Measurements from ENCODE around the gene C1QTNF2.

C1QTNF2 gene

GRCh38 chr5:160379511-160379910 lies 9.1 kb upstream of the C1QTNF2 start:
- H4K8ac ChIP-seq (ENCODE audit: low read depth, low read length) = no peak overlapping the region
- H3K18ac ChIP-seq (ENCODE audit: low read length) = no peak overlapping the region
- H3K79me1 ChIP-seq (ENCODE audit: low read depth, low read length) = no peaks in the 10 kb centered on the region
- no CpG with 5 or more reads among the region's 4 CpGs for WGBS, 2 donors (ENCODE audit: extremely low coverage in 2 of 2, insufficient read length in 2 of 2, insufficient replicate concordance in 1 of 2)
- no peak for DNase-seq (ENCODE audit: low spot score)
- H3K36me3 ChIP-seq (replicated peaks in 1 of 2; ENCODE audit: control insufficient read depth in 2 of 2, insufficient read depth in 2 of 2, low read length in 2 of 2) = no peaks in the 10 kb centered on the region
- H3K4ac ChIP-seq (ENCODE audit: low read length) = no peak overlapping the region
- no peak overlapping the region for H3K4me3 ChIP-seq (ENCODE audit: low read length in 2 of 2)
- no peaks in the 10 kb centered on the region for H3K27me3 ChIP-seq (ENCODE audit: control insufficient read depth in 3 of 3, insufficient read depth in 3 of 3, low read depth in 1 of 3, low read length in 3 of 3)
- no peaks in the 10 kb centered on the region for H3K9me3 ChIP-seq (replicated peaks in 1 of 2; ENCODE audit: control insufficient read depth in 2 of 2, insufficient read depth in 1 of 2, low read depth in 1 of 2, low read length in 2 of 2)
- no peak overlapping the region for H3K4me2 ChIP-seq (ENCODE audit: insufficient read depth, low read length, poor library complexity, severe bottlenecking)
- H3K9ac ChIP-seq (ENCODE audit: low read depth, low read length, poor library complexity) = no peak overlapping the region
- H3K23ac ChIP-seq (ENCODE audit: low read depth, low read length, poor library complexity) = no peak overlapping the region
- H3K27ac ChIP-seq (replicated peaks; ENCODE audit: low read length) = no peak overlapping the region
- no peak overlapping the region for H2BK5ac ChIP-seq (ENCODE audit: low read length)
- H2AK5ac ChIP-seq (ENCODE audit: low read depth, low read length) = no peak overlapping the region
- H2BK15ac ChIP-seq (ENCODE audit: low read length) = no peak overlapping the region
- no peak overlapping the region for H2BK120ac ChIP-seq (ENCODE audit: low read depth, low read length)
- peaks cover 0 to 7% of the 10 kb centered on the region in 2 donors for H3K4me1 ChIP-seq (ENCODE audit: control insufficient read depth in 2 of 2, insufficient read depth in 1 of 2, low read depth in 1 of 2, low read length in 2 of 2)
- no peak overlapping the region for H2BK12ac ChIP-seq (ENCODE audit: low read length)
- no peak overlapping the region for H3K14ac ChIP-seq (ENCODE audit: low read length)
- no peak overlapping the region for H2AFZ ChIP-seq (ENCODE audit: low read length)
- no peak overlapping the region for H4K91ac ChIP-seq (ENCODE audit: low read depth, low read length, poor library complexity)

DNA sequence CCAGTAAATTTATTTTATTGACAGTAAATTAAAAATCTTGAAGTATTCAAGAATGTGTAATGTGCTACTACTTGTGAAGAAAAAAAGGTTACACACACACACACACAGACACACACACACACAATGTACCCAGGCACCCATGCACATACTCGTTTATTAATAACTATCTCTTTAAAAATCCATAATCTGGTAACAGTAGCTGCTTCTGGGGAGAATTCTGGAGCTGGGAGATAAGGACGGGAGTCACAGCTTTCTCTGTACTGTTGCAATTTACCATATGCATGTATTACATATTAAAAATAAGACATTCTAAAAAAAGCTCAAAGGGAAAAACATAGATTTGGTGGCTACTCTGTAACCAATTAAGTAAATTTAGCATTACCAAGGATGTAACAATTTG lies 7.9 kb upstream of the C1QTNF2 start:
- Histone ChIP-seq H3K18ac (ENCODE audit: low read length) (no peak overlapping the region), H3K4ac (ENCODE audit: low read length) (no peak overlapping the region), H3K27ac (replicated peaks; ENCODE audit: low read length) (no peak overlapping the region), H4K8ac (ENCODE audit: low read depth, low read length) (no peak overlapping the region), H3K14ac (ENCODE audit: low read length) (no peak overlapping the region), H3K9ac (ENCODE audit: low read depth, low read length, poor library complexity) (no peak overlapping the region), H3K79me1 (ENCODE audit: low read depth, low read length) (no peaks in the 10 kb centered on the region), H2AK5ac (ENCODE audit: low read depth, low read length) (no peak overlapping the region), H2AFZ (ENCODE audit: low read length) (no peak overlapping the region), H3K9me3 (replicated peaks in 1 of 2; ENCODE audit: control insufficient read depth in 2 of 2, insufficient read depth in 1 of 2, low read depth in 1 of 2, low read length in 2 of 2) (no peaks in the 10 kb centered on the region), H3K4me2 (ENCODE audit: insufficient read depth, low read length, poor library complexity, severe bottlenecking) (no peak overlapping the region), H3K4me1 (ENCODE audit: control insufficient read depth in 2 of 2, insufficient read depth in 1 of 2, low read depth in 1 of 2, low read length in 2 of 2) (peaks cover 0 to 7% of the 10 kb centered on the region in 2 donors), H3K4me3 (ENCODE audit: low read length in 2 of 2) (no peak overlapping the region), H2BK15ac (ENCODE audit: low read length) (no peak overlapping the region), H3K23ac (ENCODE audit: low read depth, low read length, poor library complexity) (no peak overlapping the region), H3K27me3 (ENCODE audit: control insufficient read depth in 3 of 3, insufficient read depth in 3 of 3, low read depth in 1 of 3, low read length in 3 of 3) (no peaks in the 10 kb centered on the region), H4K91ac (ENCODE audit: low read depth, low read length, poor library complexity) (no peak overlapping the region), H3K36me3 (replicated peaks in 1 of 2; ENCODE audit: control insufficient read depth in 2 of 2, insufficient read depth in 2 of 2, low read length in 2 of 2) (no peaks in the 10 kb centered on the region), H2BK120ac (ENCODE audit: low read depth, low read length) (no peak overlapping the region), H2BK5ac (ENCODE audit: low read length) (no peak overlapping the region), H2BK12ac (ENCODE audit: low read length) (no peak overlapping the region)
- no peak for DNase-seq (ENCODE audit: low spot score)
- no CpG with 5 or more reads among the region's 2 CpGs for WGBS, 2 donors (ENCODE audit: extremely low coverage in 2 of 2, insufficient read length in 2 of 2, insufficient replicate concordance in 1 of 2)

DNA sequence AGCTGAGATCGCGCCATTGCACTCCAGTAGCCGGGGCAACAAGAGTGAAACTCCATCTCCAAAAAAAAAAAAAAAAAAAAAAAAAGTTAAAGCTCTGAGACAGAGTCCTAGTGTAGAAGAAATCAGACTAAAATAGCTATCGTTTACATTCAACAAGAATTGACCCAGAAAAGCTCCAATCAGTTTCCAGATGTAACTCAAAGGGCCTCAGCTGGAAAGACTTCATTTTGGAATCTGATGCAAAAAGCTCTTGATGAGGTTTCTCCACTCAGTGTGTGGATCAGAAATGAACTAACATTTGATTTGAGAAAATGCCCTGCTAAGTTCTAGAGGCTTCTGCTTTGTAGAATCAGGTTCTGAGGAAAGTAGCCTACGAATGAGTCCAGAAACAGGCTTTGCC lies 7.2 kb upstream of the C1QTNF2 start:
- no peak overlapping the region for H2BK120ac ChIP-seq (ENCODE audit: low read depth, low read length)
- H3K36me3 ChIP-seq (replicated peaks in 1 of 2; ENCODE audit: control insufficient read depth in 2 of 2, insufficient read depth in 2 of 2, low read length in 2 of 2) = no peaks in the 10 kb centered on the region
- H3K9me3 ChIP-seq (replicated peaks in 1 of 2; ENCODE audit: control insufficient read depth in 2 of 2, insufficient read depth in 1 of 2, low read depth in 1 of 2, low read length in 2 of 2) = no peaks in the 10 kb centered on the region
- H2AFZ ChIP-seq (ENCODE audit: low read length) = no peak overlapping the region
- no peak overlapping the region for H4K91ac ChIP-seq (ENCODE audit: low read depth, low read length, poor library complexity)
- no peak overlapping the region for H3K18ac ChIP-seq (ENCODE audit: low read length)
- H2BK5ac ChIP-seq (ENCODE audit: low read length) = no peak overlapping the region
- no peak overlapping the region for H3K9ac ChIP-seq (ENCODE audit: low read depth, low read length, poor library complexity)
- no peaks in the 10 kb centered on the region for H3K27me3 ChIP-seq (ENCODE audit: control insufficient read depth in 3 of 3, insufficient read depth in 3 of 3, low read depth in 1 of 3, low read length in 3 of 3)
- H3K4me2 ChIP-seq (ENCODE audit: insufficient read depth, low read length, poor library complexity, severe bottlenecking) = no peak overlapping the region
- no peak overlapping the region for H3K4ac ChIP-seq (ENCODE audit: low read length)
- no peak overlapping the region for H3K14ac ChIP-seq (ENCODE audit: low read length)
- H3K79me1 ChIP-seq (ENCODE audit: low read depth, low read length) = no peaks in the 10 kb centered on the region
- WGBS, 2 donors (ENCODE audit: extremely low coverage in 2 of 2, insufficient read length in 2 of 2, insufficient replicate concordance in 1 of 2) = no CpG with 5 or more reads among the region's 5 CpGs
- H2BK15ac ChIP-seq (ENCODE audit: low read length) = no peak overlapping the region
- no peak overlapping the region for H2AK5ac ChIP-seq (ENCODE audit: low read depth, low read length)
- no peak for DNase-seq (ENCODE audit: low spot score)
- H3K4me1 ChIP-seq (ENCODE audit: control insufficient read depth in 2 of 2, insufficient read depth in 1 of 2, low read depth in 1 of 2, low read length in 2 of 2) = peaks cover 0 to 7% of the 10 kb centered on the region in 2 donors
- no peak overlapping the region for H3K4me3 ChIP-seq (ENCODE audit: low read length in 2 of 2)
- no peak overlapping the region for H3K27ac ChIP-seq (replicated peaks; ENCODE audit: low read length)
- H4K8ac ChIP-seq (ENCODE audit: low read depth, low read length) = no peak overlapping the region
- H3K23ac ChIP-seq (ENCODE audit: low read depth, low read length, poor library complexity) = no peak overlapping the region
- H2BK12ac ChIP-seq (ENCODE audit: low read length) = no peak overlapping the region

DNA sequence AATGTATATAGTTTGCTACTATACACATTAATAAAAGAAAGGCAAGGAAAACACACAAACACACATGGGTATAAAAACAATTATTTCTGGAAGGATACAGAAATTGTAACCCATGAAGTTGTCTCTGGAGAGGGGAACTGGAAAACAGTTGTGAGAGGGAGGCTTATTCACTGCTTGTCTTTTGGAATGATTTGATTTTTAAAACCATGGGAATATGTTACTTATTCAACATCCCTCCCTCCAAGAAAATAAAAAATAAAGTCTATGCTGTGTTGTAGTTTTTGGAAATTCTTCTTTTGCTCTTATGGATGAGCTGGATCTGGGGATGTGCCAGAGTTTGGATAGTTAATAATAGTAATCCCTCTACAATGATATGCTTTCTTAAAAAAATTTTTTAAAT lies 6.0 kb upstream of the C1QTNF2 start:
- Histone ChIP-seq H2AFZ (ENCODE audit: low read length) (no peak overlapping the region), H4K91ac (ENCODE audit: low read depth, low read length, poor library complexity) (no peak overlapping the region), H3K4me2 (ENCODE audit: insufficient read depth, low read length, poor library complexity, severe bottlenecking) (no peak overlapping the region), H3K4me3 (ENCODE audit: low read length in 2 of 2) (no peak overlapping the region), H2AK5ac (ENCODE audit: low read depth, low read length) (no peak overlapping the region), H4K8ac (ENCODE audit: low read depth, low read length) (no peak overlapping the region), H3K23ac (ENCODE audit: low read depth, low read length, poor library complexity) (no peak overlapping the region), H3K4ac (ENCODE audit: low read length) (no peak overlapping the region), H2BK15ac (ENCODE audit: low read length) (no peak overlapping the region), H3K14ac (ENCODE audit: low read length) (no peak overlapping the region), H3K9ac (ENCODE audit: low read depth, low read length, poor library complexity) (no peak overlapping the region), H3K9me3 (replicated peaks in 1 of 2; ENCODE audit: control insufficient read depth in 2 of 2, insufficient read depth in 1 of 2, low read depth in 1 of 2, low read length in 2 of 2) (no peaks in the 10 kb centered on the region), H3K36me3 (replicated peaks in 1 of 2; ENCODE audit: control insufficient read depth in 2 of 2, insufficient read depth in 2 of 2, low read length in 2 of 2) (no peaks in the 10 kb centered on the region), H2BK5ac (ENCODE audit: low read length) (no peak overlapping the region), H3K27me3 (ENCODE audit: control insufficient read depth in 3 of 3, insufficient read depth in 3 of 3, low read depth in 1 of 3, low read length in 3 of 3) (peaks cover 0 to 5% (median 0%) of the 10 kb centered on the region in 3 experiments), H2BK12ac (ENCODE audit: low read length) (no peak overlapping the region), H3K79me1 (ENCODE audit: low read depth, low read length) (no peaks in the 10 kb centered on the region), H3K4me1 (ENCODE audit: control insufficient read depth in 2 of 2, insufficient read depth in 1 of 2, low read depth in 1 of 2, low read length in 2 of 2) (peaks cover 0 to 7% of the 10 kb centered on the region in 2 donors), H3K27ac (replicated peaks; ENCODE audit: low read length) (no peak overlapping the region), H2BK120ac (ENCODE audit: low read depth, low read length) (no peak overlapping the region), H3K18ac (ENCODE audit: low read length) (no peak overlapping the region)
- no peak for DNase-seq (ENCODE audit: low spot score)
